ENCODE data around the gene SLC37A1.

DNA sequence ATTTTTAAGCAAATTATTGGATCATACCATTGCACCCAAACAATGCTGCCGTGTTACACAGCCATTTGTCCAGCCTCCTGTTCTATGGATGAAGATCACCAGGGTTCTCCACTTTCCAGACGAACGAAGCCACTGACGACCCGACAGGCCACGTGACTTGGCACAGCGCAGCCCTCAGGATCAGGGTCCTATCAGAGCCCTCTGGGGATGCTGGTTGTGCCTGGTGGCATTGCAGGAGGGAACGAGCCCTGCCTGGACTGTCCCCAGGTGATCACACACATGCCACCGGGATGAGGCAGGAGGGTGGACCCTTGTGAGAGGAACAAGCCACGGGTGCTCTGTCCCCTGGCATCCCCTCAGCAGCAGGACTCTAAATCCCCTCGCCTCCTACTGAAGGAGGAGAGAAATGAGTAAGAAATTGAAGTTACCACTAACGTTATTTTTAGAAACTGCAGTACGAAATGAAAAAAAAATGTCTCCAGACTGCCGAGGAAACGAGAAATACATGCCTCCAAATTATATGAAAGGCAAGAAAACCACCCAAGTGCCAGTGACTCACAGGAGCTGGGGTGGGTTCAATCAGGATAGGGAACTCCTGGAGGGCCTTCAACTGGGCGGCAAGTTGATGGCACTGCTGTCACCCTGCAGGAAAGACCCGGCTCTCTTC, 81.1 kb downstream of the SLC37A1 start:
- TF ChIP-seq ZFX (IDR thresholded peaks at IDR 0.05), result no peak
- TF ChIP-seq, protein P1, sequence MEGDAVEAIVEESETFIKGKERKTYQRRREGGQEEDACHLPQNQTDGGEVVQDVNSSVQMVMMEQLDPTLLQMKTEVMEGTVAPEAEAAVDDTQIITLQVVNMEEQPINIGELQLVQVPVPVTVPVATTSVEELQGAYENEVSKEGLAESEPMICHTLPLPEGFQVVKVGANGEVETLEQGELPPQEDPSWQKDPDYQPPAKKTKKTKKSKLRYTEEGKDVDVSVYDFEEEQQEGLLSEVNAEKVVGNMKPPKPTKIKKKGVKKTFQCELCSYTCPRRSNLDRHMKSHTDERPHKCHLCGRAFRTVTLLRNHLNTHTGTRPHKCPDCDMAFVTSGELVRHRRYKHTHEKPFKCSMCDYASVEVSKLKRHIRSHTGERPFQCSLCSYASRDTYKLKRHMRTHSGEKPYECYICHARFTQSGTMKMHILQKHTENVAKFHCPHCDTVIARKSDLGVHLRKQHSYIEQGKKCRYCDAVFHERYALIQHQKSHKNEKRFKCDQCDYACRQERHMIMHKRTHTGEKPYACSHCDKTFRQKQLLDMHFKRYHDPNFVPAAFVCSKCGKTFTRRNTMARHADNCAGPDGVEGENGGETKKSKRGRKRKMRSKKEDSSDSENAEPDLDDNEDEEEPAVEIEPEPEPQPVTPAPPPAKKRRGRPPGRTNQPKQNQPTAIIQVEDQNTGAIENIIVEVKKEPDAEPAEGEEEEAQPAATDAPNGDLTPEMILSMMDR (conservative IDR thresholded peaks at IDR 0.05), result no peak

Measured in C4-2B (cell line).